KMS-11 (cell line): Measurements from ENCODE around the gene MGAT3.

Experiments
- H2AFZ ChIP-seq: fragments of 200-600 bp; sonication (generic); 2 replicates; pipeline ENCODE4 v1.6.1; 2016; ENCODE audit warnings: antibody characterized with exemption, mixed run types, low read depth
- H3K27ac ChIP-seq: fragments of 200-600 bp; sonication (generic); 2 replicates; pipeline ENCODE4 v1.6.1; 2016; ENCODE audit warnings: mild to moderate bottlenecking, mixed run types
- H3K27me3 ChIP-seq: fragments of 200-600 bp; sonication (generic); 2 replicates; pipeline ENCODE4 v1.6.1; 2017; ENCODE audit warnings: mild to moderate bottlenecking, low read depth, mixed run types, moderate library complexity; ENCODE audit not compliant: insufficient read depth
- H3K36me3 ChIP-seq: fragments of 200-600 bp; sonication (generic); 2 replicates; pipeline ENCODE4 v1.6.1; 2017; ENCODE audit warnings: mild to moderate bottlenecking, mixed run types; ENCODE audit not compliant: insufficient read depth
- H3K4me1 ChIP-seq: fragments of 200-600 bp; sonication (generic); 2 replicates; pipeline ENCODE4 v1.6.1; 2016; ENCODE audit warnings: mild to moderate bottlenecking, low read depth, mixed run types; ENCODE audit not compliant: poor library complexity, severe bottlenecking
- H3K4me2 ChIP-seq: fragments of 200-600 bp; sonication (generic); 2 replicates; pipeline ENCODE4 v1.7.0; 2016; ENCODE audit warnings: mild to moderate bottlenecking, mixed run types
- H3K4me3 ChIP-seq: fragments of 200-600 bp; sonication (generic); IDR thresholded peaks from 2 replicates; pipeline ENCODE4 v1.6.1; 2017; ENCODE audit warnings: low read depth, low read length, mixed read lengths; ENCODE audit not compliant: insufficient read depth
- H3K79me2 ChIP-seq: fragments of 200-600 bp; sonication (generic); 2 replicates; pipeline ENCODE4 v1.6.1; 2016; ENCODE audit warnings: low read depth, mixed run types; ENCODE audit not compliant: insufficient read depth
- H3K9ac ChIP-seq: fragments of 200-600 bp; sonication (generic); 2 replicates; pipeline ENCODE4 v1.6.1; 2016; ENCODE audit warnings: mild to moderate bottlenecking, mixed run types
- H4K20me1 ChIP-seq: fragments of 200-600 bp; sonication (generic); 2 replicates; pipeline ENCODE4 v1.6.1; 2016; ENCODE audit warnings: mild to moderate bottlenecking, mixed run types; ENCODE audit not compliant: insufficient read depth
- CTCF ChIP-seq: fragments of 200-600 bp; sonication (generic); conservative IDR thresholded peaks from 2 replicates; pipeline ENCODE4 v1.6.1; 2017; ENCODE audit warnings: low read depth, mild to moderate bottlenecking, antibody characterized with exemption, low read length, moderate library complexity, mixed read lengths

MGAT3 gene

DNA sequence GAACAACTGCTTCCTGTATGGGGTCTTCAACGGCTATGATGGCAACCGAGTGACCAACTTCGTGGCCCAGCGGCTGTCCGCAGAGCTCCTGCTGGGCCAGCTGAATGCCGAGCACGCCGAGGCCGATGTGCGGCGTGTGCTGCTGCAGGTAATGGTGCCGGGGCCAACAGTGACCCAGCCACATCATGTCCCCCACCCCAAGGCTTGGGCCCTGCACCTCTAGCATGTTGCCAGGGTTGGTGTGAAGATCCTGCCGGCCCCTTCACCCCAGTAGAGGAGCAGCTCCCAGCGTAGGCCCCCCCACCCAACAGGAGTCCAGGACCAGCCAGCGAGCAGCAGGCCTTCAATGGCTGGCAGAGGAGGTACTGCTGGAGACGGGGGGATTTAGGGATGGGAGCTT is 41.3 kb upstream of the MGAT3 start:
- Histone ChIP-seq H3K4me2 (no peak overlapping the region), H3K27me3 (no peaks in the 10 kb centered on the region), H3K79me2 (no peaks in the 10 kb centered on the region; the same call in 1 of the 2 replicates), H4K20me1 (no peaks in the 10 kb centered on the region), H3K4me3 (no peak overlapping the region), H2AFZ (no peak overlapping the region), H3K9ac (no peak overlapping the region), H3K4me1 (peaks cover 26% of the 10 kb centered on the region), H3K27ac (no peak overlapping the region), H3K36me3 (no peaks in the 10 kb centered on the region; the same call in 1 of the 2 replicates)
- TF ChIP-seq CTCF, result no peak

- Histone ChIP-seq H3K36me3 (no peaks in the 10 kb centered on the region; the same call in 1 of the 2 replicates), H3K4me3 (no peak overlapping the region), H3K4me1 (peaks cover 21% of the 10 kb centered on the region), H3K27me3 (no peaks in the 10 kb centered on the region), H2AFZ (no peak overlapping the region), H4K20me1 (no peaks in the 10 kb centered on the region), H3K79me2 (no peaks in the 10 kb centered on the region; the same call in 1 of the 2 replicates), H3K9ac (no peak overlapping the region), H3K27ac (no peak overlapping the region), H3K4me2 (no peak overlapping the region)
- TF ChIP-seq CTCF, result no peak
Measured at GRCh38 chr22:39416319-39416718, 40.5 kb upstream of the MGAT3 start.

- H3K27me3 ChIP-seq, result no peaks in the 10 kb centered on the region
- H4K20me1 ChIP-seq, result no peaks in the 10 kb centered on the region
- no peak overlapping the region for H3K4me3 ChIP-seq
- no peaks in the 10 kb centered on the region; the same call in 1 of the 2 replicates for H3K36me3 ChIP-seq
- no peak for TF ChIP-seq CTCF
- no peak overlapping the region for H3K27ac ChIP-seq
- H3K4me1 ChIP-seq, result peaks cover 9% of the 10 kb centered on the region
- H2AFZ ChIP-seq, result no peak overlapping the region
- no peak overlapping the region for H3K4me2 ChIP-seq
- no peaks in the 10 kb centered on the region for H3K79me2 ChIP-seq
- H3K9ac ChIP-seq, result no peak overlapping the region
Measured at GRCh38 chr22:39417641-39418040, 39.2 kb upstream of the MGAT3 start.

DNA sequence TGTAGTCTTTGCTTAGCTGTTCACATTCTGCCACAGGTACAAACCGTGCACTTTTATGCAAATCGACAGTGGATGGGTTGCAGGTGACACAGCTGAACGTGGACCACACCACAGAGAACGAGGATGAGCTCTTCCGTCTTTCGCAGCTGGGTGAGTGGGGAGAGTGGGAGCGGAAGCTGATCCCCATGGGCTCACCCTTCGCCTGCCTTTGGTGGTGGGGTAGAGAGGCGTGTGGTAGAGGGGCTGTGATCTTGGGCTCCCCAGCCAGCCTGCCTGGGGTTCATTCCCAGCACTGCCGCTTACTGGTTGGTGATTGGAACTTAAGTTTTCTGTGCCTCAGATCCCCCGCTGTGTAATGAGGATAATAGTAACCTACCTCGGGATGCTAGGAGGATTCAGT is 38.1 kb upstream of the MGAT3 start:
- H3K27me3 ChIP-seq, result no peaks in the 10 kb centered on the region
- H3K4me3 ChIP-seq, result no peak overlapping the region
- H3K4me1 ChIP-seq, result no peaks in the 10 kb centered on the region
- H3K36me3 ChIP-seq, result no peaks in the 10 kb centered on the region; the same call in 1 of the 2 replicates
- H4K20me1 ChIP-seq, result no peaks in the 10 kb centered on the region
- TF ChIP-seq CTCF, result no peak
- H3K79me2 ChIP-seq, result no peaks in the 10 kb centered on the region
- no peak overlapping the region for H3K9ac ChIP-seq
- H3K27ac ChIP-seq, result no peak overlapping the region
- no peak overlapping the region for H2AFZ ChIP-seq
- no peak overlapping the region for H3K4me2 ChIP-seq
